Breast epithelium (tissue), 3 donors: ENCODE results near the gene TMEM131.

Source experiments
- POLR2A ChIP-seq: fragments of 450-650 bp; IDR thresholded peaks from one replicate; pipeline ENCODE4 v1.6.1; 2016; ENCODE audit warnings: antibody characterized with exemption, mild to moderate bottlenecking, moderate library complexity
- TF ChIP-seq, protein P1 (sequence below), 3 donors: fragments of 450-650 bp; IDR thresholded peaks; one replicate each; pipeline ENCODE4 v1.5.1; 2016 to 2017; ENCODE audit warnings: antibody characterized with exemption in 3 of 3, mild to moderate bottlenecking in 3 of 3, moderate library complexity in 3 of 3

DNA sequence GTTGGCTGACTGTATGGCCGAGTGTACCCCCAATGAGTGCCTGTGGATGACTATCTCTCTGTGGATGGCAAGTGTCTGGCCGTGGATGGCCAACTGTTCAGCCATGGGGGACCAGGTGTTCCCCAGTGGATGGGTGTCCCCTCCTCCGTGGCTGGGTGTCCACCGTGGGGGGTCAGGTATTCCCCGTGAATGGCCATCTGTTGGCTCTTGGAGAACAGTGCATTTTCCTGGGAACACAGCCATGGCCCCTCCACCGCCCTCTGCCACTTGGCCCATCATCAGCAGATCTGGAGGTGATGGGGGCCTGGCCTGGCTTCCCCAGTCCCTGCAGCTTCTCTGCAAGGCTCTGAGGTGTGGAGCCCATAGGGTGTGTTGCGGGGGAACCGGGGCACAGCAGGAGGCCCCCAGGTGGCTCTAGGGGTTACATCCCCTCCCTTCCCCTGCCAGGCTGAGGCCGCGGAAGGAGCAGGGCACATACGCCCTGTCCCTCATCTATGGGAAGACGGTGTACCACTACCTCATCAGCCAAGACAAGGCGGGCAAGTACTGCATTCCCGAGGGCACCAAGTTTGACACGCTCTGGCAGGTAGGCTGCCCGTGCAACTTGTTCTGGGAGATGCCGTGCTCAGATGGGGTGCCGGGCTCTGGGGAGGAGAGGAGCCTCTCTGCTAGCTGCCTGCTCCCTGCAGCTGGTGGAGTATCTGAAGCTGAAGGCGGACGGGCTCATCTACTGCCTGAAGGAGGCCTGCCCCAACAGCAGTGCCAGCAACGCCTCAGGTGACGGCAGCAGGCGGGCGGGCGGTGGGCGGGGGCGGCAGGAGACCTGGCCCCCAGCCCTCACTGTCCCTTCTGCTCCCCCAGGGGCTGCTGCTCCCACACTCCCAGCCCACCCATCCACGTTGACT, 263.1 kb downstream of the TMEM131 start:
- TF ChIP-seq POLR2A = no peak
- TF ChIP-seq, protein P1, sequence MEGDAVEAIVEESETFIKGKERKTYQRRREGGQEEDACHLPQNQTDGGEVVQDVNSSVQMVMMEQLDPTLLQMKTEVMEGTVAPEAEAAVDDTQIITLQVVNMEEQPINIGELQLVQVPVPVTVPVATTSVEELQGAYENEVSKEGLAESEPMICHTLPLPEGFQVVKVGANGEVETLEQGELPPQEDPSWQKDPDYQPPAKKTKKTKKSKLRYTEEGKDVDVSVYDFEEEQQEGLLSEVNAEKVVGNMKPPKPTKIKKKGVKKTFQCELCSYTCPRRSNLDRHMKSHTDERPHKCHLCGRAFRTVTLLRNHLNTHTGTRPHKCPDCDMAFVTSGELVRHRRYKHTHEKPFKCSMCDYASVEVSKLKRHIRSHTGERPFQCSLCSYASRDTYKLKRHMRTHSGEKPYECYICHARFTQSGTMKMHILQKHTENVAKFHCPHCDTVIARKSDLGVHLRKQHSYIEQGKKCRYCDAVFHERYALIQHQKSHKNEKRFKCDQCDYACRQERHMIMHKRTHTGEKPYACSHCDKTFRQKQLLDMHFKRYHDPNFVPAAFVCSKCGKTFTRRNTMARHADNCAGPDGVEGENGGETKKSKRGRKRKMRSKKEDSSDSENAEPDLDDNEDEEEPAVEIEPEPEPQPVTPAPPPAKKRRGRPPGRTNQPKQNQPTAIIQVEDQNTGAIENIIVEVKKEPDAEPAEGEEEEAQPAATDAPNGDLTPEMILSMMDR (IDR thresholded peaks at IDR 0.05) = no peak
